Ishikawa (cell line): ENCODE measurements around the gene FAM171A2.

ENCODE experiments used
- EGR1 ChIP-seq: IDR thresholded peaks from 2 replicates; pipeline ENCODE4 v1.6.1; 2012
- RAD21 ChIP-seq: IDR thresholded peaks from 2 replicates; pipeline ENCODE4 v1.6.1; 2012; ENCODE audit warnings: low read depth
- TEAD4 ChIP-seq: IDR thresholded peaks from 2 replicates; pipeline ENCODE4 v1.6.1; 2012

DNA sequence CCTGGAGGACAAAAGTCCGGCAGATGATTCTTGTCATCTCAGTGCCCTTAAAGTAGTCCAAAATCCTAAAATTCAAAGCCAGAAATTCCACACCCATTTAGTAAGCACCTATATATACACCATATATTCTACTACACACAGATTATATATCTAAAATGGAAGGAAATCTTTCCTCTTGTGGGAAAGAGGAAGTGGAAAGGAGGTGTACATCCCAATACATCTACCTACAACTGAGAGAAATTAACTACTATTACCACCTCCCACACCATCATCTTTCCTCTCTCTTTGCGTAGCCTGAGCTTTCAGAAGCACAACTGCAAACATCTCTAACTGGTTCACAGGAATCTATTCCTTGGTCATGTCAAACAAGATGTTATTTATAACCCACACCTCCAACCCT, 31.2 kb upstream of the FAM171A2 start:
- TF ChIP-seq RAD21 (no peak), EGR1 (no peak), TEAD4 (no peak)
